Fibroblast of villous mesenchyme (primary cell): Measurements from ENCODE around the gene ABHD15. TPM values are rescaled to one million over a fixed set of nuclear protein-coding genes. Genes with fewer than 3 reads are reported as not detected.

Experiments used
- DNase-seq: peaks from one replicate; pipeline ENCODE4 v3.0.0-alpha.2; 2010; ENCODE audit warnings: low read depth
- H3K4me3 ChIP-seq: 2 replicates; pipeline ENCODE4 v1.5.1; 2011; ENCODE audit warnings: low read depth, mild to moderate bottlenecking, low read length
- total RNA-seq: library from RNA; depleted of rRNA; stranded (reverse); fragments of >200 nt; gene quantifications from 2 replicates; pipeline ENCODE4 v1.2.3, GENCODE V29; 2012
- TF ChIP-seq, protein P1 (sequence below): IDR thresholded peaks from 2 replicates; pipeline ENCODE4 v1.5.1; 2012; ENCODE audit warnings: low read depth, mild to moderate bottlenecking, low read length; ENCODE audit not compliant: insufficient read depth

Gene ABHD15
- total RNA-seq, 1 donor: 8.2 TPM

DNA sequence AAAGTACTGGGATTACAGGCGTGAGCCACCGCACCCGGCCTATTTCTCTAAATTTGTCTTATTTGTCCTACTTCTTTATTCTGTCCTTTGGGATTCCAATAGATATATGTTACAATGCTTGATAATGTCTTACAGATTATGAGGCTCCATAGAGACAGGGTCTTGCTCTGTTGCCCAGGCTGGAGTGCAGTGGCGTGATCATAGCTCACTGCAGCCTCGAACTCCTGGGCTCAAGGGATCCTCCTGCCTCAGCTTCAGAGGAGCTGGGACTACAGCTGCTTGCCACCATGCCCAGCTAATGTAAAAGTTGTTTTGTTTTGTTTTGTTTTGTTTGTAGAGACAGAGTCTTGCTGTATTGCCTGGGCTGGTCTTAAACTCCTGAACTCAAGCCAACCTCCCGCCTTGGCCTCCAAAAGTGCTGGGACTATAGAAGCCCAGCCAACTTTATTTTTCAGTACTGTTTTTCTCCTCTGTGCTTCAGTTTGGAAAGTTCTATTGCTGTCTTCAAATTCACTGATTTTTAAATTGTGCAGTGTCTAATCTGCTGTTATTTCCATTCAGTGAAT lies 36.4 kb upstream of the ABHD15 start:
- TF ChIP-seq, protein P1, sequence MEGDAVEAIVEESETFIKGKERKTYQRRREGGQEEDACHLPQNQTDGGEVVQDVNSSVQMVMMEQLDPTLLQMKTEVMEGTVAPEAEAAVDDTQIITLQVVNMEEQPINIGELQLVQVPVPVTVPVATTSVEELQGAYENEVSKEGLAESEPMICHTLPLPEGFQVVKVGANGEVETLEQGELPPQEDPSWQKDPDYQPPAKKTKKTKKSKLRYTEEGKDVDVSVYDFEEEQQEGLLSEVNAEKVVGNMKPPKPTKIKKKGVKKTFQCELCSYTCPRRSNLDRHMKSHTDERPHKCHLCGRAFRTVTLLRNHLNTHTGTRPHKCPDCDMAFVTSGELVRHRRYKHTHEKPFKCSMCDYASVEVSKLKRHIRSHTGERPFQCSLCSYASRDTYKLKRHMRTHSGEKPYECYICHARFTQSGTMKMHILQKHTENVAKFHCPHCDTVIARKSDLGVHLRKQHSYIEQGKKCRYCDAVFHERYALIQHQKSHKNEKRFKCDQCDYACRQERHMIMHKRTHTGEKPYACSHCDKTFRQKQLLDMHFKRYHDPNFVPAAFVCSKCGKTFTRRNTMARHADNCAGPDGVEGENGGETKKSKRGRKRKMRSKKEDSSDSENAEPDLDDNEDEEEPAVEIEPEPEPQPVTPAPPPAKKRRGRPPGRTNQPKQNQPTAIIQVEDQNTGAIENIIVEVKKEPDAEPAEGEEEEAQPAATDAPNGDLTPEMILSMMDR: no peak
- DNase-seq: no peak
- H3K4me3 ChIP-seq: no peak overlapping the region

DNA sequence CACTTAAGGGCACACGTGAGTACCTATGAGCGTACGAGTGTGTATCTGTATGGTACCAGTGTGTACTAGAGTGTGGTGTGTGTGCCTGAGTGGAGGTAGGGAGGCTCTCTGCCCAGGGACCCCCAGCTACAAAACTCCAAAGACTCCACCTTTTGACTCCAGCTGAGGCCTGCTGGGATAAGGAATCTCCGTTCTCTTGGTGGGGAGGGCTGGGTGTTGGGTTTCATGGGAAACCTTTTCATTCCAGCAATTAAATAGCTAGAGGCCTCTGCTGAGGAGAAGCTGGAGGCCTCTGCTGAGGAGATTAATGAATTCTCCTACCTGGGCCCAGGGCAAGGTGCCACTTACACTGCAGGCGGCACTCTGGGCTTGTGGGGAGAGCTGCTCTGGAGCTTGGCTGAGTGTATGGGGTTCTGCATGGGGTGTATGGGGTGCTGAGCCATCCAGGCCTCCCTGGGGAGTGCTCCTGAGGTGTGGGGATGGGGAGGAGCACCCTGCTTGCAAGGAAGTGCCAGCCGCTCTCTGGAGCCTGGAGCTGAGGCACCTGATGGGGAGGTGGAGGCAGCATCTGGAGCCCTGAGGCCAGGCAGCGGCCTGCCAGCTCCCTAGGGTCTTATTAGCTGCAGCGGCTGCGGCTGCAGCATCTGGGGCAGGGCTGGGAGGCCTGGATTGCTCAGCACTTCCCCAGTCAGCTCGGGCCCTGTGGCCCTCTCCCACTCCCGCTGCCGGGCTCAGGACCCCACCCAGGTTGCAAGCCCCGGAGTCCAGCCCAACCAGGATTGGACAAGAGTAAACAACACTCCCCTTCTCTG lies 30.7 kb upstream of the ABHD15 start:
- DNase-seq: no peak
- TF ChIP-seq, protein P1: no peak
- H3K4me3 ChIP-seq: no peak overlapping the region

DNA sequence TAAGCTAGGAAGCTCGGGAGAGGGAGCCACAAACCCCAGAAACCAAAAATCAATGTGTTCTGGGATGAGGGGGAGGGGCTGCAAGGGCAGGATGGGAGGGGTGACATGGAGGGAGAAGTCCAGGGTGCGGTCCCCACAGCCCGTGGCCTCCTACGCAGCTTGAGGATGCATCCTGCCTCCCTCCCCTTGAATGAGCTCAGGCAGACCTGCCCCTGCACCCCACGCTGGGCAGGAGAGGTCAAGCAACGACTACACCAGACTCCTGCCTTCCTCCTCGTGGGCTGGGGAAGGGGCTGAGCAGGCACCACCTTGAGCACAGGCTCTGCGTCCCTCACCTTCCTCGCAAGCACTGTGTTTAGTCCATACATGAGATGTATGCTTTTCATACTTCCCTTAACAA lies 30.0 kb upstream of the ABHD15 start:
- H3K4me3 ChIP-seq: no peak overlapping the region
- TF ChIP-seq, protein P1: no peak
- no peak for DNase-seq

DNA sequence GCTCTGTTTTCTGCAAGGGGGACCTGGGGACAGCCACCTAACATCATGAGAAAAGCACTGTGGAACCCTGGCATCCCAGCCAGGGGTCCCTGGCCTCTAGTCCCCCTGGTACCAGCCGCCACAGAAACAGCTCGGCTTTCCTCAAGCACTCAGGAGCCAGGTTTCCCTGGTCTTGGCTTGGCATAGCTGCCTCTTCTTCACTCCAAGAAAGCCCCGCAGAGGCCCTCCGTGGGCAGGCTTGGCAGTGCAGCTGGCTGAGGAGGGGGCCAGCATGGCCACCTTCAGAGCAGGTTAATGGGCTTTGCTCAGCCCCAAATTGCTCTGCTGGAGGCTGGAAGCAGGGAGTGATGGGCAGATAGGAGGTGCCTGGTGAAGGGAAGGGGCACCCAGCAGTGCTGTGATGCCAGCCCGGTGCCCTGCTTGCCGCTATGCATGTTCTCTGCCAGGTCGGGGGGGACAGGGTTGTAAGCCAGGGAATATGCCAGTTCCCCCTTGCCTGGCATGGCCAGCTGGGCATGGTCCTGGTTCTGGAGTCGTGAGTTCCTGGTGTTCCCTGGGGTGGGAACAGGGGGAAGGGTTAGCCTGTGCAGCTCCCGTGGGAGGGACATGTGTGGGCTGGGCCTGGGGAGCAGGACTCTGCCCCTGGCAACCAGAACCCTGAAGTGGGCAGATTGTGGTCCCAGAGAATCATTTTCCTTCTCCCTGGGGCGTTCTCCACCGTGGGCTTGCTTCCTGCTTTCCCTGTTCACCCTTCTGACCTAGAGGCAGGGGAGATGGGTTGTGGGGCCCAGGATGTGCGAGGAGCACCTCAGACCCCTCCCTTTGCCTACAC lies 29.3 kb upstream of the ABHD15 start:
- DNase-seq: no peak
- TF ChIP-seq, protein P1: no peak
- H3K4me3 ChIP-seq: no peak overlapping the region

DNA sequence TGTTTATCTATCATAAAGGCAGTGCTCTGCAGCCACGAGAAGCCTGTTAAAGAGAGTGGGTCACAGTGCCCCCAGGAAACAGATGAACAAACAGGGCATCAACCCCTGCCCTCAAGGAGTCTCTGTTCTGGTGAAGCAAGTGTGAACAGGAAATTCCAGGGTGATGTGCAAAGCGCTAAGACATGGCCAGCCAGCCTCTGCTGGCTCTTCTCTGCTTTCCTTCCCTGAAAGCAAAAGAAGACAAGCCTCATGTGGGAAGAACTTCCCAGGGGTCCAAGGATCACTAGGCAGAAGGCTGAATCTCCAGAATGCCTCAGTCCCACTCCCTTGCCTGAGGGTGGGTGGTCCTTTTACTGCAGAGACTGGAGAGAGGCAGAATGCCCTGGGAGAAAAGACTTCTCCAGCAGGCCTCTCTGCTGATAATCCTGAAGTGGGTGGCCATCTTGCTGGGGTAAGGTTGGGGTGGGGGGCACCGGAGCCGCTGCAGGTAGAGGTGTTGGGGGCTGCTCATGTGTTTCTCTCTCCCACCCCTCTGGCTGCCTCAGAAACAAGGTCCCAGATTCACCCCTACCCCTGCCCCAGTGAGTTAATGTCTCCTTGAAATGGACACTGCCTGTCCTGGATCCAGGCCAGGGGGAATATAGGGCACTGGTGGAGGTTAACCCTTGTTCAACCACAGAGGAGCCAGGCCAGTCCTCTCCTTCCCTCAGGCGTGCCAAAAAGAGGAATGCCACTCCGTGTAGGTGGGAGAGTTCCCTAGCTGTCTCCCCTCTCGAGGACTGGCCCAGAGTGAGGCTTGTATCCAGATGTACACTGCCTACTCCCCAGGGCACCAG lies 28.5 kb upstream of the ABHD15 start:
- TF ChIP-seq, protein P1: no peak
- no peak for DNase-seq
- H3K4me3 ChIP-seq: no peak overlapping the region

DNA sequence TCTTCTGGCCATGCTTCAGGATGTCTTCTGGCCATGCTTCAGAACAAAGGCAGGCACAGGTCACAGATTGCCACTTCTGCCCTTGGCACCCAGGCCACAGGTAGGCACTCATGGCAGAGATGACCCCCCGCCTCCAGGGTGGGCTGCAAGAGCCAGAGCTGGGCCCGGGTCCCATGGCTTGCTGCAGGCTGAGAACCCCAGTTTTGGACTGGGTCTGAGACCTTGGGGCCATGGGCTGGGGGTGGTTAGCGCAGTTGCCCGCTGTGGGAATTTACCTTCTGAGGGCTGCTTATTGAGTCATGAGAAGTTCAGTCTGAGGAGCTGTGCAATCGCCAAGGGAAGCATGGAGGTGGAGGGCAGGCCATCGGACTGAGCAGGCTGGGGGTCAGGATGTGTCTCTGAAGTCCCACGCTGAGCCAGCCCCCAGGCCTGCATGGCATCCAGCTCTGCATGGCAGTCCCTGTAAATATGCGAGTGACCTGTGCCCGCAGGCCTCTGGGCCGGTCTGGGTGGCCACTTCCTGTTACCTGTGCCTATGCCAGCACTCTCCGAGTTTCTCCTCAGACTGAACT lies 27.8 kb upstream of the ABHD15 start:
- TF ChIP-seq, protein P1: no peak
- no peak overlapping the region for H3K4me3 ChIP-seq
- DNase-seq: no peak
